ENCODE results near the gene ATP10B.

DNA sequence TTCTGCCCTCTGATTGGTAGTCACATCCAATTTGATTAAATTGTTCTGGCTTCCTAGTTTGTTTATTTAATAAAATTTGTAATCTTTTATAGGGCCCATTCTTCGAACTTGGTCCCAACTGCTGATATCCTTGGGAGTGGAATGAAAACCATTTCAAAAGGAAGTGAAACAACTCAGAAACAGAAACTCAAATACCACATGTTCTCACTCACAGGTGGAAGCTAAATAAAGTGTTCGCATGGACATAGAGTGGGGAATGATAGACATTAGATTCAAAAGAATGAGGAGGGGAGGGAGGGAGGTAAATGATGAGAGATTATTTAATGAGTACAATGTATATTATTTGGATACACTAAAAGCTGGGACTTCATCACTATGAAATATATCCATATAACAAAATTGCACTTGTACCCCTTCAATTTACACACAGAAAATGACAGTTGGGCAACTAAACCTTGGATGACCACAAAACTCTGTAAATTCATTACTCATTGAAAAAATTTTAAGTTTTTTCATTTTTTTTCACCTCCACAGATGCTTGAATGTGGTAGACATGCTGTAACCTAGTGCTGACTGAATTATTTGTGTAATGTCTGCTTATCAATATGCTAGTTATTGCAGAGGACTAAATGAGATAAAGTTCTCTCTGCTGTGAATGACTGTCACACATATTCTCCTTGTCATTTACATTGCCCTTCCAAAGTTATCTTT, 16.0 kb downstream of the ATP10B start:
- TF ChIP-seq TARDBP (IDR thresholded peaks at IDR 0.05) (no peak), BHLHE40 (IDR thresholded peaks at IDR 0.05; ENCODE audit: borderline replicate concordance) (no peak), SUZ12 (IDR thresholded peaks at IDR 0.05) (no peak), HDGF (IDR thresholded peaks at IDR 0.05; ENCODE audit: borderline replicate concordance) (no peak), FOXM1 (IDR thresholded peaks at IDR 0.05; ENCODE audit: borderline replicate concordance) (no peak), ZNF384 (IDR thresholded peaks at IDR 0.05) (no peak), FOXK2 (IDR thresholded peaks at IDR 0.05) (no peak), ELF4 (IDR thresholded peaks at IDR 0.05) (no peak), LEF1 (IDR thresholded peaks at IDR 0.05; ENCODE audit: borderline replicate concordance) (no peak), L3MBTL2 (conservative IDR thresholded peaks at IDR 0.05) (no peak), SP1 (IDR thresholded peaks at IDR 0.05) (no peak)

All from HEK293T (cell line).